Measurements from ENCODE around the gene SUV39H1.
"Not testable (repeated sequence)": the region's sequence is repeated elsewhere in the genome, so short reads cannot be mapped to it uniquely, and the experiment has no call there.

The SUV39H1 gene

DNA sequence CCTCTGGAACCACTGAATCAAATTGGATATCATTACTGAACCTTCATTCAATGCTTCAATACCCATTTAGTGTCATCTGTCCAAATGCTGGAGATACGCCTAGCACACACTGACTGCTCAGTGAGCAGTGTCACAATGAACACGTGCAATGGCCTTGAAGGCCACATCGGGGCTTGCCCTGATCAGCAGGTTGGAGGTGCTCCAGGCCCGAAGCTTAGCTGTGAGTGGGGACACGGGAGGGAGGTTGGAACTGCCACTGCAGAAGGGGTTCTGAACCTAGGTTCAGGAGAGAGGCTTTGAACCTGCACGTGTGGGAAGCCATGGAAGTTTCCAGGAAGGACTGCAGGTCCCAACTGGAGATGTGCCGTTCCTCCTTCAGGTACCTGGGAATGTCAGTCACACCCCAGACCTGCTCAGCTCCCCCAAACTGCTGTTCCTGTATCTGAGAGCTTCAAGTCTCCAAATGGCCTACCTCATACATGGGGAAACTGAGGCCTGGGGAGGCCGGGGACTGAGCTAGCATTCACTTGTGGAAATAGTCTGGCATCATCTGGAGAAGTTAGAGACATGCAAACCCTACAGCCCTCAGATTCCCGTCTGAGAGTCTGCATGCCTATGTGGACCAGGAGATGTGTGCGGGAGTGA is 14.9 kb upstream of the SUV39H1 start:
- TF ChIP-seq, protein P1, sequence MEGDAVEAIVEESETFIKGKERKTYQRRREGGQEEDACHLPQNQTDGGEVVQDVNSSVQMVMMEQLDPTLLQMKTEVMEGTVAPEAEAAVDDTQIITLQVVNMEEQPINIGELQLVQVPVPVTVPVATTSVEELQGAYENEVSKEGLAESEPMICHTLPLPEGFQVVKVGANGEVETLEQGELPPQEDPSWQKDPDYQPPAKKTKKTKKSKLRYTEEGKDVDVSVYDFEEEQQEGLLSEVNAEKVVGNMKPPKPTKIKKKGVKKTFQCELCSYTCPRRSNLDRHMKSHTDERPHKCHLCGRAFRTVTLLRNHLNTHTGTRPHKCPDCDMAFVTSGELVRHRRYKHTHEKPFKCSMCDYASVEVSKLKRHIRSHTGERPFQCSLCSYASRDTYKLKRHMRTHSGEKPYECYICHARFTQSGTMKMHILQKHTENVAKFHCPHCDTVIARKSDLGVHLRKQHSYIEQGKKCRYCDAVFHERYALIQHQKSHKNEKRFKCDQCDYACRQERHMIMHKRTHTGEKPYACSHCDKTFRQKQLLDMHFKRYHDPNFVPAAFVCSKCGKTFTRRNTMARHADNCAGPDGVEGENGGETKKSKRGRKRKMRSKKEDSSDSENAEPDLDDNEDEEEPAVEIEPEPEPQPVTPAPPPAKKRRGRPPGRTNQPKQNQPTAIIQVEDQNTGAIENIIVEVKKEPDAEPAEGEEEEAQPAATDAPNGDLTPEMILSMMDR (IDR thresholded peaks at IDR 0.05; ENCODE audit: insufficient read depth, low read depth, low read length, missing control alignments), result no peak
- no peak overlapping the region for H3K4me3 ChIP-seq (ENCODE audit: low read length)
- no peak for DNase-seq (ENCODE audit: low read depth)

DNA sequence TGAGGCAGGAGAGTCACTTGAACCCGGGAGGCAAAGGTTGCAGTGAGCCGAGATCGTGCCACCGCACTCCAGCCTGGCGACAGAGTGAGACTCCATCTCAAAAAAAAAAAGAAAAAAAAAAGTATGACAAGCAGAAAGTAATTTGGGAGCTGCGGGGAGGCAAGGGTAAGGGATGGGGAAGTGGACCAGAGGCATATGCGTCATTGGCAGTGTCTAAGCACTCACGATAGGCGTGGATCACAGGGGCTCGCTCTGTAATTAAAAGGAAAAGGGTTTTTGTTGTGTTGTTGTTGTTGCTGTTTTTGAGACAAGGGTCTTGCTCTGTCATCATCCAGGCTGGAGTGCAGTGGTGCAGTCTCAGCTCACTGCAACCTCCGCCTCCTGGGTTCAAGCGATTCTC is 13.7 kb upstream of the SUV39H1 start:
- DNase-seq (ENCODE audit: low read depth); H3K4me3 ChIP-seq (ENCODE audit: low read length): not testable (repeated sequence)

DNA sequence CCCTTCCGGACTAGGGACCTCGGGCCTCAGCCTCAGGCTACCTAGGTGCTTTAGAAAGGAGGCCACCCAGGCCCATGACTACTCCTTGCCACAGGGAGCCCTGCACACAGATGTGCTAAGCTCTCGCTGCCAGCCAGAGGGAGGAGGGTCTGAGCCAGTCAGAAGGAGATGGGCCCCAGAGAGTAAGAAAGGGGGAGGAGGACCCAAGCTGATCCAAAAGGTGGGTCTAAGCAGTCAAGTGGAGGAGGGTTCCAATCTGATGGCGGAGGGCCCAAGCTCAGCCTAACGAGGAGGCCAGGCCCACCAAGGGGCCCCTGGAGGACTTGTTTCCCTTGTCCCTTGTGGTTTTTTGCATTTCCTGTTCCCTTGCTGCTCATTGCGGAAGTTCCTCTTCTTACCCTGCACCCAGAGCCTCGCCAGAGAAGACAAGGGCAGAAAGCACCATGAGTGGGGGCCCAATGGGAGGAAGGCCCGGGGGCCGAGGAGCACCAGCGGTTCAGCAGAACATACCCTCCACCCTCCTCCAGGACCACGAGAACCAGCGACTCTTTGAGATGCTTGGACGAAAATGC is 13.0 kb upstream of the SUV39H1 start, which contains the start of gene WAS:
Gene WAS, plus strand, starts transcription at position 389 of the 572 bp plus-strand sequence. Its CDS starts 55 bp downstream, at position 444.
- TF ChIP-seq, protein P1 (IDR thresholded peaks at IDR 0.05; ENCODE audit: insufficient read depth, low read depth, low read length, missing control alignments), result no peak
- no peak for DNase-seq (ENCODE audit: low read depth)
- H3K4me3 ChIP-seq (ENCODE audit: low read length), result no peak within 1 kb of the TSS

DNA sequence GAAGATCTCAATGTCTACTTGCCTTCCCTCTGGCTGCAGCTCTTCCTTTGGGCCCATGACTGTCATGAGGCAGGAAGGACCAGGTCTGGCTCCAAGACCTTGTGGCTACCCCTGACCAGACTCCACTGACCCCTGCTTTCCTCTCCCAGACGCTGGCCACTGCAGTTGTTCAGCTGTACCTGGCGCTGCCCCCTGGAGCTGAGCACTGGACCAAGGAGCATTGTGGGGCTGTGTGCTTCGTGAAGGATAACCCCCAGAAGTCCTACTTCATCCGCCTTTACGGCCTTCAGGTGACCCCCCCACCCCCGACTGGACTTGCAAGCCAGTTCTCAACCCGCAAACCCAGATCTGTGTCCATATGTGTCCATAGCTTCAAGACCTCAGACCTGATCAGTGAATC is 12.4 kb upstream of the SUV39H1 start:
- TF ChIP-seq, protein P1 (IDR thresholded peaks at IDR 0.05; ENCODE audit: insufficient read depth, low read depth, low read length, missing control alignments), result no peak
- H3K4me3 ChIP-seq (ENCODE audit: low read length), result no peak overlapping the region
- DNase-seq (ENCODE audit: low read depth), result no peak

DNA sequence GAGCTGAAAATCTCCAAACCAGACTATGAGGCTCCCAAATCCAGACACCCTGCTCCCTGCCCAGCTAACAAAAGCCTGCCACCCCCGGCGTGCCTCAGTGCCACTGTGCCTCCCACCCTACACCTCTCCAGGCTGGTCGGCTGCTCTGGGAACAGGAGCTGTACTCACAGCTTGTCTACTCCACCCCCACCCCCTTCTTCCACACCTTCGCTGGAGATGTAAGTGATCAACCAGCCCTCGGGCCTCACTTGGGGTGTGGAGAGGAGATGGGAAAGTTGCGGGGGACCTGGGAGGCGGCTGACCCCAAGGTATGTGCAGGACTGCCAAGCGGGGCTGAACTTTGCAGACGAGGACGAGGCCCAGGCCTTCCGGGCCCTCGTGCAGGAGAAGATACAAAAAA is 11.1 kb upstream of the SUV39H1 start:
- TF ChIP-seq, protein P1 (IDR thresholded peaks at IDR 0.05; ENCODE audit: insufficient read depth, low read depth, low read length, missing control alignments), result no peak
- H3K4me3 ChIP-seq (ENCODE audit: low read length), result no peak overlapping the region
- no peak for DNase-seq (ENCODE audit: low read depth)

DNA sequence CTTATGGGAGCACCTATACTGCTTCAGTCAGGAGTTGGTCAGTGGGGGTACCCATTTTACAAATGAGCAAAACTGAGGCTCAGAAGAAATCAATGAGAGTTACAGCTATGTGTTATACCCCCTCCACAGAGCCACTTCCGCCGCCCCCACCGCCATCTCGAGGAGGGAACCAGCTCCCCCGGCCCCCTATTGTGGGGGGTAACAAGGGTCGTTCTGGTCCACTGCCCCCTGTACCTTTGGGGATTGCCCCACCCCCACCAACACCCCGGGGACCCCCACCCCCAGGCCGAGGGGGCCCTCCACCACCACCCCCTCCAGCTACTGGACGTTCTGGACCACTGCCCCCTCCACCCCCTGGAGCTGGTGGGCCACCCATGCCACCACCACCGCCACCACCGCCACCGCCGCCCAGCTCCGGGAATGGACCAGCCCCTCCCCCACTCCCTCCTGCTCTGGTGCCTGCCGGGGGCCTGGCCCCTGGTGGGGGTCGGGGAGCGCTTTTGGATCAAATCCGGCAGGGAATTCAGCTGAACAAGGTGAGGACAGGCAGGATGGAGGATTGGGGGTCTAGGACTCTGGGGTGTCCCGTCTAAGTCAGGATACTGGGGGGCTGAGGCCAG is 7.9 kb upstream of the SUV39H1 start:
- TF ChIP-seq, protein P1 (IDR thresholded peaks at IDR 0.05; ENCODE audit: insufficient read depth, low read depth, low read length, missing control alignments), result no peak
- no peak for DNase-seq (ENCODE audit: low read depth)
- no peak overlapping the region for H3K4me3 ChIP-seq (ENCODE audit: low read length)

DNA sequence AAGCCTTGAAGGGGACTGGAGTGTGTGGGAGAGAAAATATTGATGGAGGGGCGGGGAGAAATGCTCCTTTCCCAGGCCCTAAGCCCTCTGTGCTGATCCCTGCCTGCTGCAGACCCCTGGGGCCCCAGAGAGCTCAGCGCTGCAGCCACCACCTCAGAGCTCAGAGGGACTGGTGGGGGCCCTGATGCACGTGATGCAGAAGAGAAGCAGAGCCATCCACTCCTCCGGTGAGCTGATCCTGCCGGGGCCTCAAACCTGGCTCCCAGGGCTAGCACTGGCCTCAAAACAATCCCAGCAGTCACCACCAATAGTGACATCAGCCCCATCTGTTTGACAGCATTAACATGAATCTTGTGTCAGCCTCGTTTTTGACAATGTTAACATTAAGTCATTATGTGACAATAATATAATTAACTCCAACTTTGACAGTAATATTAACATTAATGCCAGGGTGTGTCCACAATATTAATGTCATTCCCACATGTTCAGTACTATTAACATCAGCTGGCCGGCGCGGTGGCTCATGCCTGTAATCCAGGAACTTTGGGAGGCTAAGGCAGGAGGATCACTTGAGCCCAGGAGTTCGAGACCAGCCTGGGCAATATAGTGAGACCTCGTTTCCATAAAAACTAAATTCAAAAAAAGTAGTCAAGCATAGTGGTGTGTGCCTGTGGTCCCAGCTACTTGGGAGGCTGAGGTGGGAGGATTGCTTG is 7.2 kb upstream of the SUV39H1 start:
- H3K4me3 ChIP-seq (ENCODE audit: low read length), result no peak overlapping the region
- TF ChIP-seq, protein P1 (IDR thresholded peaks at IDR 0.05; ENCODE audit: insufficient read depth, low read depth, low read length, missing control alignments), result no peak
- DNase-seq (ENCODE audit: low read depth), result no peak

DNA sequence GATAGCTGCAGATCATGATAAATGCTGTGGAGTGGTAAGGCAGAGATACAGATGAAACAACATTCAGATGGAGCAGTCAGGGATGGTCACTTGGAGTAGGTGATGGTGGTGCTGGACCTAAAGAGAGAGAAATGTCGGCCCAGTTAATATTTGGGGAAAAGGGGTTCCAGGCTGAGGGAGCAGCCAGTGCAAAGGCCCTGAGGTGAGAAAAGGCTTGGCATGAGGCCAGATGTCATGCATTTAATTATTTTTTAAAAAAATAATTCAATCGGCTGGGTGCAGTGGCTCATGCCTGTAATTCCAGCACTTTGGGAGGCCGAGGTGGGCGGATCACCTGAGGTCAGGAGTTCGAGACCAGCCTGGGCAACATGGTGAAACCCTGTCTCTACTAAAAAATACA is 4.8 kb upstream of the SUV39H1 start:
- not testable (repeated sequence) for DNase-seq (ENCODE audit: low read depth); H3K4me3 ChIP-seq (ENCODE audit: low read length)

Measured in epithelial cell of esophagus (primary cell).